ENCODE measurements around the gene CACNA1B. TPM values are rescaled to one million over a fixed set of nuclear protein-coding genes. Genes with fewer than 3 reads are reported as not detected.
"Not testable (repeated sequence)": the region's sequence is repeated elsewhere in the genome, so short reads cannot be mapped to it uniquely, and the experiment has no call there.

CACNA1B gene
- total RNA-seq, 1 experiment from 2014 or later: 7.8 TPM

DNA sequence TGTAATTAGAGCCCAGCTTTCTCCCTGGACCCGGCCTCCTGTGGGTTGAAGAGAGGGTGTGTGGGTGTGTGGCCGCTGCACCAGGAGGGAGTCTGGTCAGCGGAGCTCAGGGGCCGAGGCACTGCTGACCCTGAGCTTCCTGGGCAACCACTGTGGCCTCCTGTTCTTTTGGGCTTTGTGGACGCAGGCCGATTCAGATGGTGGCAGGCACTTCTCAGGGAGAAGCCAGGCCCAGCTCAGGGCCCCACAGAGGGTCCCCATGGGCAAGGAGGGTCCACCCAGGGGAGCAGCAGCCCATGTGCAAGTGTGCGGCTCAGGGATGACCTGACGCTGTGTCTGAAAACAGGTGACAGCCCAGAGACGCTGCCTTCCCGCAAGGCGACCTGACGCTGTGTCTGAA lies 11.0 kb downstream of the CACNA1B start:
- H3K4ac ChIP-seq (ENCODE audit: low read depth, low read length); H4K20me1 ChIP-seq (ENCODE audit: control insufficient read depth, insufficient read depth, insufficient read length); H2AK5ac ChIP-seq (ENCODE audit: insufficient read length, low read length); H3K4me3 Mint-ChIP-seq; H2BK20ac ChIP-seq (ENCODE audit: low read depth, low read length, poor library complexity, severe bottlenecking); H4K91ac ChIP-seq (ENCODE audit: insufficient read length, low read depth, low read length); H2BK120ac ChIP-seq (ENCODE audit: low read depth, low read length, poor library complexity, severe bottlenecking); H3K14ac ChIP-seq (ENCODE audit: insufficient read depth, low read length); H2BK5ac ChIP-seq (ENCODE audit: insufficient read length, low read length); H3K27ac Mint-ChIP-seq; H2AFZ ChIP-seq (ENCODE audit: low read length); H3K18ac ChIP-seq (ENCODE audit: insufficient read length, low read depth, low read length); H2BK15ac ChIP-seq (ENCODE audit: low read depth, low read length); H3K79me1 ChIP-seq (ENCODE audit: insufficient read depth, low read depth, low read length, poor library complexity, severe bottlenecking); H3K27ac ChIP-seq (ENCODE audit: insufficient read length, low read depth, low read length); H4K5ac ChIP-seq (ENCODE audit: insufficient read length, low read depth, low read length); H3K4me1 Mint-ChIP-seq; H3K36me3 Mint-ChIP-seq (ENCODE audit: insufficient read depth in 1 of 3, low read depth in 3 of 3); H3K56ac ChIP-seq (ENCODE audit: insufficient read length, low read depth, low read length); H3K4me1 ChIP-seq (ENCODE audit: insufficient read depth, low read length); H3K23me2 ChIP-seq (ENCODE audit: insufficient read length, low read depth, low read length, poor library complexity, severe bottlenecking); H3K9me3 ChIP-seq (ENCODE audit: control insufficient read depth, low read depth, low read length); H3K9me3 Mint-ChIP-seq; H3T11ph ChIP-seq (ENCODE audit: low read length); H3K23ac ChIP-seq (ENCODE audit: insufficient read length, low read depth, low read length); H3K4me2 ChIP-seq (ENCODE audit: insufficient read depth, insufficient read length, low read length); H3K79me2 ChIP-seq (ENCODE audit: insufficient read depth, low read length); DNase-seq; H3K9ac ChIP-seq (ENCODE audit: extremely low read depth, insufficient read length, low read length); H3K27me3 ChIP-seq (ENCODE audit: insufficient read depth, low read length); H4K8ac ChIP-seq (replicated peaks; ENCODE audit: insufficient read length, low read depth, low read length); H2BK12ac ChIP-seq (ENCODE audit: insufficient read length, low read depth, low read length); H3K27me3 Mint-ChIP-seq (ENCODE audit: low read depth): not testable (repeated sequence)
- WGBS (ENCODE audit: extremely low coverage, insufficient read length, low lambda C conversion rate): no CpG with 5 or more reads among the region's 12 CpGs

DNA sequence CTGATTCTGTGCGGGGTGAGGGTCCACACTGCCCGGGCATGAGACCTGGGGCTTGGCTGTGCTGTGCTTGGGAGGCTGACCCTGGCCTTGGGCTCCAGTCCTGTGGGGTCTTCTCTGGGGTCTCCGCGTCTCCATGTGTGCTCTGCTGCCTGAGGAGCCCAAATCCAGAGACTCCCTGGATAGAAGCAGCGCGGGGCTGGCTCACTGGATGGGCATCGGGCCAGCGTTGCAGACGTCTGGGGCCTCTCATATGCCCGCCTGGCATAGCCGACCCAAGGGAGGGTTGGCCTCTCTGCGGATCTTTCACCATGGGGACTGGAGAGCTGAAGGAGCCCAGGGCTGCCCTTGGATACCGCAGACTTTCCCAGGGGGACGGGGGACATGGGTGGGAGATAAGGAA lies 12.4 kb downstream of the CACNA1B start:
- not testable (repeated sequence) for H2AK5ac ChIP-seq (ENCODE audit: insufficient read length, low read length); H3K36me3 Mint-ChIP-seq (ENCODE audit: insufficient read depth in 1 of 3, low read depth in 3 of 3); H3K9me3 ChIP-seq (ENCODE audit: control insufficient read depth, low read depth, low read length); H3K4me1 Mint-ChIP-seq; H2BK15ac ChIP-seq (ENCODE audit: low read depth, low read length); H3K79me2 ChIP-seq (ENCODE audit: insufficient read depth, low read length); H3K4me1 ChIP-seq (ENCODE audit: insufficient read depth, low read length); H3K27me3 Mint-ChIP-seq (ENCODE audit: low read depth); H3K4me2 ChIP-seq (ENCODE audit: insufficient read depth, insufficient read length, low read length); H3K14ac ChIP-seq (ENCODE audit: insufficient read depth, low read length); H3K23me2 ChIP-seq (ENCODE audit: insufficient read length, low read depth, low read length, poor library complexity, severe bottlenecking); H4K8ac ChIP-seq (replicated peaks; ENCODE audit: insufficient read length, low read depth, low read length); H3K56ac ChIP-seq (ENCODE audit: insufficient read length, low read depth, low read length); H3T11ph ChIP-seq (ENCODE audit: low read length); H3K27ac ChIP-seq (ENCODE audit: insufficient read length, low read depth, low read length); H3K27me3 ChIP-seq (ENCODE audit: insufficient read depth, low read length); H2BK5ac ChIP-seq (ENCODE audit: insufficient read length, low read length); H3K4me3 Mint-ChIP-seq; H2BK12ac ChIP-seq (ENCODE audit: insufficient read length, low read depth, low read length); H3K79me1 ChIP-seq (ENCODE audit: insufficient read depth, low read depth, low read length, poor library complexity, severe bottlenecking); H4K91ac ChIP-seq (ENCODE audit: insufficient read length, low read depth, low read length); H3K9me3 Mint-ChIP-seq; H3K18ac ChIP-seq (ENCODE audit: insufficient read length, low read depth, low read length); H2BK120ac ChIP-seq (ENCODE audit: low read depth, low read length, poor library complexity, severe bottlenecking); H3K4ac ChIP-seq (ENCODE audit: low read depth, low read length); H2AFZ ChIP-seq (ENCODE audit: low read length); H3K23ac ChIP-seq (ENCODE audit: insufficient read length, low read depth, low read length); H3K9ac ChIP-seq (ENCODE audit: extremely low read depth, insufficient read length, low read length); H4K20me1 ChIP-seq (ENCODE audit: control insufficient read depth, insufficient read depth, insufficient read length); H2BK20ac ChIP-seq (ENCODE audit: low read depth, low read length, poor library complexity, severe bottlenecking); DNase-seq; H4K5ac ChIP-seq (ENCODE audit: insufficient read length, low read depth, low read length)
- peak overlapping the region in 1 of 3 experiments; percentile 59; a peak in 1 of 7 replicates for H3K27ac Mint-ChIP-seq
- WGBS (ENCODE audit: extremely low coverage, insufficient read length, low lambda C conversion rate): no CpG with 5 or more reads among the region's 14 CpGs
